Choroid plexus epithelial cell (primary cell): Measurements from ENCODE around the gene SERAC1.
A peak's percentile ranks its signal among the peaks of the same experiment; 100 is the strongest.

Experiments used
- DNase-seq: peaks from one replicate; pipeline ENCODE4 v3.0.0-alpha.2; 2010; ENCODE audit warnings: low read depth
- H3K4me3 ChIP-seq: 2 replicates; pipeline ENCODE4 v1.5.1; 2011; ENCODE audit warnings: low read depth, mild to moderate bottlenecking, control low read depth, low read length, moderate library complexity
- TF ChIP-seq, protein P1 (sequence below): conservative IDR thresholded peaks from 2 replicates; pipeline ENCODE4 v1.5.1; 2011; ENCODE audit warnings: low read depth, mild to moderate bottlenecking, control low read depth, inconsistent platforms, low read length, moderate library complexity

SERAC1 gene

DNA sequence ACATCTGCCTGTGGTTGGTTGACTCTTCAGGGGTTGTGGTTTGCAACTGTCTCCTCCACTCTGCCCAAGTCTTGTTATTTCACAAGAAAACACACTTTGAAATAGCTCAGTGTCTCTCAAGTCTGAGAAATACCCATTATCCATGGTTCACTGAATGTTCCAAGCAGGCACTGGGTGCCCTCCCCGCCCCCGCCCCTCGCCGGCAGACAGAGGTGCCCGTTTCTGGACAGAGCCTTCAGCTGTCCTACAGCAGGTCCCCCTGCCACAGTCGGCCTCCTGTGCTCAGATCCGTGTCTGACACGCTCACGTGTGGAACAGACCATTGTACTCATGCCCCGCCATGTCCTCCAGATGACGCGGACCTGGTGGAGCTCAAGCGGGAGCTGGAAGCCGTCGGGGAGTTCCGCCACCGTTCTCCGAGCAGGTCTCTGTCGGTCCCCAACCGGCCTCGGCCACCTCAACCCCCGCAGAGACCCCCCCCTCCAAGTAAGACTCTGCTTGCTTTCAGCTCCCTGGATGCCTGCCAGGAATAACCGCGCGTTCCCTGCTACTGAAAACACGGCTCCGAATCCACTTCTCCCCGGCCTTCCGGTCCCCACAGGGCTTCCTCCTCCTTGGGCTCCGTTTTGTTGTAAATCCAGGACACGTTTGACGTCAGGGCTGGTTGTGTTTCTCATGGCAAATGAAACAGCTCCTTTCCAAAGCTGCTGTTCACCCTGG lies 81.4 kb downstream of the SERAC1 start:
- TF ChIP-seq, protein P1, sequence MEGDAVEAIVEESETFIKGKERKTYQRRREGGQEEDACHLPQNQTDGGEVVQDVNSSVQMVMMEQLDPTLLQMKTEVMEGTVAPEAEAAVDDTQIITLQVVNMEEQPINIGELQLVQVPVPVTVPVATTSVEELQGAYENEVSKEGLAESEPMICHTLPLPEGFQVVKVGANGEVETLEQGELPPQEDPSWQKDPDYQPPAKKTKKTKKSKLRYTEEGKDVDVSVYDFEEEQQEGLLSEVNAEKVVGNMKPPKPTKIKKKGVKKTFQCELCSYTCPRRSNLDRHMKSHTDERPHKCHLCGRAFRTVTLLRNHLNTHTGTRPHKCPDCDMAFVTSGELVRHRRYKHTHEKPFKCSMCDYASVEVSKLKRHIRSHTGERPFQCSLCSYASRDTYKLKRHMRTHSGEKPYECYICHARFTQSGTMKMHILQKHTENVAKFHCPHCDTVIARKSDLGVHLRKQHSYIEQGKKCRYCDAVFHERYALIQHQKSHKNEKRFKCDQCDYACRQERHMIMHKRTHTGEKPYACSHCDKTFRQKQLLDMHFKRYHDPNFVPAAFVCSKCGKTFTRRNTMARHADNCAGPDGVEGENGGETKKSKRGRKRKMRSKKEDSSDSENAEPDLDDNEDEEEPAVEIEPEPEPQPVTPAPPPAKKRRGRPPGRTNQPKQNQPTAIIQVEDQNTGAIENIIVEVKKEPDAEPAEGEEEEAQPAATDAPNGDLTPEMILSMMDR, result no peak
- peak; percentile 94 for DNase-seq
- no peak overlapping the region for H3K4me3 ChIP-seq

GRCh38 chr6:158086054-158086503 lies 82.0 kb downstream of the SERAC1 start:
- TF ChIP-seq, protein P1, result no peak
- H3K4me3 ChIP-seq, result no peak overlapping the region
- no peak for DNase-seq

- TF ChIP-seq, protein P1, result no peak
- no peak for DNase-seq
- no peak overlapping the region for H3K4me3 ChIP-seq
Observed at GRCh38 chr6:158085261-158086053, 82.6 kb downstream of the SERAC1 start.

DNA sequence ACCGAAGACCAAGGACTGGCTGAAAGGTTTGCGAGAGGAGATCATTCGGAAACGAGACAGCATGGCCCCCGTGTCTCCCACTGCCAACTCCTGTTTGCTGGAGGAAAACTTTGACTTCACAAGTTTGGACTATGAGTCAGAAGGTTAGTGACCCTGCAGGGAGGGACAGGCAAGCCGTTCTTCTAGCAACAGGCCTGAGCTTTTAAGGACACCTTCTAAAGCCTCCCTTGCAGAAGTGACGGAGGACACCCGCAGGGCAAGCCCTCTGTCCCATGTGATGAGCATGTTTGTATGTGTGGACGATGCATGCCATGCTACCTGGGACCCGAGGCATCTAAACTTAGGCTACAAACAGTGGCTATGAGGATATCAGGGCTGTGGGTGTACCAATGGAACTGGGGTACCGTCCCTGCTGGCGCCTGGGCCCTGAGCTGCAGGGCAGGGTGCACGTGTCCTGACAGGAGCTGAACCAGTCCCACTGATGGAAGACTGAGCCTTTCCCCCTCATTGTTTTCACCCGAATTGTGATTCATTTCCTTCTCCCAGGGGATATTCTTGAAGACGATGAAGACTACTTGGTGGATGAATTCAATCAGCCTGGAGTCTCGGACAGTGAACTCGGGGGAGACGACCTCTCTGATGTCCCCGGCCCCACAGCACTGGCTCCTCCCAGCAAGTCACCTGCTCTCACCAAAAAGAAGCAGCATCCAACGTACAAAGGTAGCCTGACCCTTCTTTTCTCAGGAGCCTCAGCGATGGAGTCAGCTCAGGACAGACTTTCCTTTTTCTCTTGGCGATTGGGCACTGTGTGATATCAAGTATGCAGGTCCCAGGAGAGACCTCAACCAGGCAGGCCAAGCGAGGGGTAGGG lies 84.4 kb downstream of the SERAC1 start:
- no peak overlapping the region for H3K4me3 ChIP-seq
- TF ChIP-seq, protein P1, result no peak
- peak; percentile 62 for DNase-seq

DNA sequence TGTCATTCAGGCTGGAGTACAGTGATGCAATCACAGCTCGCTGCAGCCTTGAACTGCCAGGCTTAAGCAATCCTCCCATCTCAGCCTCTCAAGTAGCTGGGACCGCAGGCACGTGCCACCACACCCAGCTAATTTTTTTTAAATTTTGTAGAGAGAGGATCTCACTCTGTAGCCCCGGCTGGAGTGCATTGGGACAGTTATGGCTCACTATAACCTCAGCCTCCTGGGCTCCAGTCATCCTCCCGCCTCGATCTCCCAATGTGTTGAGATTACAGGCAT lies 86.5 kb downstream of the SERAC1 start:
- no peak overlapping the region for H3K4me3 ChIP-seq
- no peak for DNase-seq
- TF ChIP-seq, protein P1, result no peak

DNA sequence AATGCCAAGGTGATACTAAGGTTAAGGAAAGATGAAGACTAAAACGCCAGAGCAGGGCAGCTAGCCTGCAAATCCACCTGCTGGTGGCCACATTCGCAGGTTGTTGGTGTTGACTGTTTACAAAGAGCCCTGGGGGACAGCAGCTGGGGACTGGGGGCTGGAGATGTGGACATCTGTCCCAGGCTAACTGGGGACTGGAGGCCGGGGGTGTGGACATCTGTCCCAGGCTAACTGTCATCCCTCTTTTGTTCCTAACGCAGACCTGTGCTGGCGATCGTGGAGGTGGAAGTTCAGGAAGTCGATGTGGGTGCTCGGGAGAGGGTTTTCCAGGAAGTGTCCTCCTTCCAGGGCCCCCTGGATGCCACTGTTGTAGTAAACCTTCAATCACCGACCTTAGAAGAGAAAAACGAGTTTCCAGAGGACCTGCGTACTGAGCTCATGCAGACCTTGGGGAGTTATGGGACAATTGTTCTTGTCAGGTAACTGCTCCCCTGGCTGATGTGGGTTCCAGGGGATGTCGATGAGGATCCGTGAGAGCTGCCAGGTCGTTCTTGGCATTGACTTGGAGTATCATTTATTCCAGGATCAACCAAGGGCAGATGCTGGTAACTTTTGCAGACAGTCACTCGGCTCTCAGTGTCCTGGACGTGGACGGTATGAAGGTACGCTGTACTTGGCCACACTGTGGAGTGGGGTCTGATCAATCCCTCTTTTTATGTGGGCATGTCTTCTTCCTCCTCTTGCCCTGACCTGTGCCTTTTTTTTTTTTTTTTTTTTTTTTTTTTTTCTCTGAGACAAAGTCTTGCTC lies 87.0 kb downstream of the SERAC1 start:
- DNase-seq, result no peak

More for the DNA sequence above, 87.0 kb downstream of the SERAC1 start:
- no peak overlapping the region for H3K4me3 ChIP-seq
- TF ChIP-seq, protein P1, result no peak
